ENCODE measurements around the gene SLC1A5. TPM values are rescaled to one million over a fixed set of nuclear protein-coding genes. Genes with fewer than 3 reads are reported as not detected.

SLC1A5 gene
- total RNA-seq, 4 donors from 2014 or later: 97.3 to 156 (median 114) TPM

- intact Hi-C loops (cut with DNase I): loop anchor here (10.0 kb wide), 1 partner anchor 240 kb away; no protein-coding TSS in a partner anchor
- Histone ChIP-seq H3K4me1 (peaks cover 14 to 60% (median 24%) of the 10 kb centered on the region in 3 donors), H3K27ac (peak overlapping the region; percentile 43 to 72 (median 62)), H3K27me3 (no peaks in the 10 kb centered on the region), H3K36me3 (peaks cover 0 to 32% (median 0%) of the 10 kb centered on the region in 3 donors), H3K4me3 (no peak overlapping the region), H3K9me3 (no peaks in the 10 kb centered on the region)
- no peak for DNase-seq
- TF ChIP-seq CTCF (IDR thresholded peaks at IDR 0.05) (no peak), POLR2A (IDR thresholded peaks at IDR 0.05) (no peak)
- 24 to 59% methylated on average over 2 to 6 of the region's 39 CpGs for WGBS, 2 donors
Observed at GRCh38 chr19:46755077-46755852, 33.1 kb downstream of the SLC1A5 start.

- Histone ChIP-seq H3K4me3 (no peak overlapping the region), H3K27ac (no peak overlapping the region), H3K4me1 (peaks cover 7 to 51% (median 16%) of the 10 kb centered on the region in 3 donors), H3K36me3 (peaks cover 0 to 32% (median 0%) of the 10 kb centered on the region in 3 donors), H3K27me3 (no peaks in the 10 kb centered on the region), H3K9me3 (no peaks in the 10 kb centered on the region)
- intact Hi-C loops (cut with DNase I): loop anchor here (10.0 kb wide), 1 partner anchor 241 kb away; no protein-coding TSS in a partner anchor
- 15 to 32% methylated on average over 4 of the region's 4 CpGs for WGBS, 2 donors
- TF ChIP-seq POLR2A (IDR thresholded peaks at IDR 0.05): no peak
- peak in 5 of 6 experiments; percentile 37 to 58 (median 49) for TF ChIP-seq CTCF (IDR thresholded peaks at IDR 0.05)
- DNase-seq: no peak
Observed at GRCh38 chr19:46753420-46754155, 34.8 kb downstream of the SLC1A5 start.

GRCh38 chr19:46748325-46749109, 39.9 kb downstream of the SLC1A5 start:
- Histone ChIP-seq H3K4me1 (peaks cover 22 to 52% (median 24%) of the 10 kb centered on the region in 3 donors), H3K27me3 (no peaks in the 10 kb centered on the region), H3K4me3 (no peak overlapping the region), H3K27ac (no peak overlapping the region), H3K9me3 (no peaks in the 10 kb centered on the region), H3K36me3 (peaks cover 0 to 15% (median 0%) of the 10 kb centered on the region in 3 donors)
- TF ChIP-seq POLR2A (IDR thresholded peaks at IDR 0.05) (no peak), CTCF (IDR thresholded peaks at IDR 0.05) (peak; percentile 49 to 81 (median 68))
- intact Hi-C loops (cut with DNase I): no loop called here
- 81 to 82% methylated on average over 12 to 21 of the region's 21 CpGs for WGBS, 2 donors
- DNase-seq: no peak

GRCh38 chr19:46746281-46747057, 41.9 kb downstream of the SLC1A5 start, which contains the start of gene STRN4:
Gene STRN4, minus strand, starts transcription at chr19:46746450. Its CDS starts 20 bp downstream, at chr19:46746430.
- H3K27me3 ChIP-seq: no peaks in the 10 kb centered on the region
- peaks cover 26 to 71% (median 43%) of the 10 kb centered on the region in 3 donors for H3K4me1 ChIP-seq
- H3K36me3 ChIP-seq: peaks cover 0 to 9% (median 0%) of the 10 kb centered on the region in 3 donors
- H3K9me3 ChIP-seq: no peaks in the 10 kb centered on the region
- DNase-seq: no peak
- TF ChIP-seq CTCF (IDR thresholded peaks at IDR 0.05) (no peak), POLR2A (IDR thresholded peaks at IDR 0.05) (peak in 1 of 4 donors; percentile 33)
- intact Hi-C loops (cut with DNase I): no loop called here
- 1 to 17% methylated on average over 5 to 13 of the region's 74 CpGs for WGBS, 2 donors
- peak within 1 kb of the TSS; percentile 95 to 100 (median 98) for H3K4me3 ChIP-seq
- H3K27ac ChIP-seq: peak within 1 kb of the TSS; percentile 88 to 97 (median 94)

All from esophagus squamous epithelium (tissue), 5 donors.